Adrenal gland (tissue), 12 donors: ENCODE measurements around the gene RGS2. TPM values are rescaled to one million over a fixed set of nuclear protein-coding genes. Genes with fewer than 3 reads are reported as not detected.

Source experiments
- DNase-seq, 7 donors: peaks; one replicate each; pipeline ENCODE4 v3.0.0-alpha.2; 2019 to 2020
- H3K27ac ChIP-seq, 5 donors: fragments of 200-600 bp; sonication (generic) in 4 of 5; 1 replicate in 3 of 5; 2 replicates in 2 of 5; pipeline versions ENCODE4 v1.5.1 to v1.8.0; 2016 to 2020; ENCODE audit warnings: mild to moderate bottlenecking in 1 of 5
- H3K27me3 ChIP-seq: fragments of 200-600 bp; 2 replicates; pipeline ENCODE4 v1.8.0; 2021
- H3K36me3 ChIP-seq, 2 donors: fragments of 200-600 bp; replicated peaks in 1 of 2; 1 replicate in 1 of 2; 2 replicates in 1 of 2; pipeline versions ENCODE4 v1.5.1 to v1.8.0; 2018 to 2022
- H3K4me1 ChIP-seq, 2 donors: fragments of 200-600 bp; replicated peaks in 1 of 2; 1 replicate in 1 of 2; 2 replicates in 1 of 2; pipeline versions ENCODE4 v1.5.1 to v1.8.0; 2018 to 2021
- H3K4me3 ChIP-seq, 4 donors: fragments of 200-600 bp; sonication (generic) in 3 of 4; one replicate each; pipeline ENCODE4 v1.5.1; 2016 to 2018
- H3K9me3 ChIP-seq, 3 donors: fragments of 200-600 bp; sonication (generic) in 1 of 3; replicated peaks in 1 of 3; 1 replicate in 2 of 3; 2 replicates in 1 of 3; pipeline versions ENCODE4 v1.5.1 to v1.8.0; 2016 to 2021
- POLR2A ChIP-seq, 2 donors: fragments of 450-650 bp; IDR thresholded peaks; one replicate each; pipeline ENCODE4 v1.6.1; 2017; ENCODE audit warnings: antibody characterized with exemption in 2 of 2, mild to moderate bottlenecking in 2 of 2, moderate library complexity in 1 of 2
- WGBS, 4 donors: extraction: QIAGEN DNeasy Blood & Tissue Kit in 2 of 4; methylation state at CpG; one replicate each; pipeline versions ENCODE4 v1.1.5 to v1.1.7; 2013 to 2017; 5-methylcytosine and 5-hydroxymethylcytosine counted together
- intact Hi-C, 2 donors: fragments of 100-400 bp; cut with DNase I; formaldehyde crosslinking; loops; one replicate each; pipeline versions ENCODE4 v1.14.1 to v1.15.0; 2022 to 2023
- polyA plus RNA-seq, 3 donors: library from polyadenylated mRNA; stranded (reverse); fragments of 200-250 nt in 2 of 3; fragments of 350-450 nt in 1 of 3; fragmentation: Illumina TruSeq in 1 of 3; extraction: RNeasy Lipid Tissue Mini Kit (QIAGEN cat#74804) in 1 of 3; gene quantifications; one replicate each; pipeline ENCODE4 v1.2.3, GENCODE V29; 2013 to 2014
- total RNA-seq, 9 donors: library from RNA; depleted of rRNA in 4 of 9; stranded (reverse); fragments of >200 nt in 4 of 9; fragments of 120-200 nt in 1 of 9; fragmentation: NEBNext Ultra II Directional in 1 of 9; extraction: Animal tissue kit (Norgen Biotek cat#: 25700) in 1 of 9; gene quantifications; one replicate each; pipeline versions ENCODE4 v1.1.0 to v1.2.4, GENCODE V29; 2013 to 2023
- TF ChIP-seq, protein P1 (sequence below), 6 experiments: fragments of 450-650 bp in 4 of 6; fragments of 200-600 bp in 2 of 6; sonication (generic) in 1 of 6; IDR thresholded peaks; 1 replicate in 5 of 6; 2 replicates in 1 of 6; pipeline versions ENCODE4 v1.5.1 to v1.8.0; 2016 to 2021; ENCODE audit warnings: antibody characterized with exemption in 6 of 6, mild to moderate bottlenecking in 2 of 6, moderate library complexity in 1 of 6
- donor health status: healthy with polysubstance abuse.
- donor health status: Bipolar disorder and iron deficiency.
- donor health status: DM: yes; HTN: yes; CAD: no.
- donor health status: DM: no; HTN: no; CAD: no.
- donor health status: DM: no; HTN: no; CAD: no.
- donor health status: DM: yes; HTN: yes; CAD: no.

The RGS2 gene
- total and polyA plus RNA-seq, 12 donors, result 96.9 to 476 (median 162) TPM

GRCh38 chr1:192821296-192821695, 12.5 kb downstream of the RGS2 start:
- Histone ChIP-seq H3K4me1 (peaks cover 0 to 8% of the 10 kb centered on the region in 2 donors), H3K9me3 (no peaks in the 10 kb centered on the region), H3K36me3 (no peaks in the 10 kb centered on the region), H3K4me3 (no peak overlapping the region), H3K27me3 (no peaks in the 10 kb centered on the region), H3K27ac (no peak overlapping the region)
- 85 to 93% (median 88%) methylated on average over 3 of the region's 3 CpGs for WGBS, 4 donors
- no peak for DNase-seq
- intact Hi-C loops, result no loop called here
- TF ChIP-seq POLR2A (IDR thresholded peaks at IDR 0.05), result no peak
- TF ChIP-seq, protein P1, sequence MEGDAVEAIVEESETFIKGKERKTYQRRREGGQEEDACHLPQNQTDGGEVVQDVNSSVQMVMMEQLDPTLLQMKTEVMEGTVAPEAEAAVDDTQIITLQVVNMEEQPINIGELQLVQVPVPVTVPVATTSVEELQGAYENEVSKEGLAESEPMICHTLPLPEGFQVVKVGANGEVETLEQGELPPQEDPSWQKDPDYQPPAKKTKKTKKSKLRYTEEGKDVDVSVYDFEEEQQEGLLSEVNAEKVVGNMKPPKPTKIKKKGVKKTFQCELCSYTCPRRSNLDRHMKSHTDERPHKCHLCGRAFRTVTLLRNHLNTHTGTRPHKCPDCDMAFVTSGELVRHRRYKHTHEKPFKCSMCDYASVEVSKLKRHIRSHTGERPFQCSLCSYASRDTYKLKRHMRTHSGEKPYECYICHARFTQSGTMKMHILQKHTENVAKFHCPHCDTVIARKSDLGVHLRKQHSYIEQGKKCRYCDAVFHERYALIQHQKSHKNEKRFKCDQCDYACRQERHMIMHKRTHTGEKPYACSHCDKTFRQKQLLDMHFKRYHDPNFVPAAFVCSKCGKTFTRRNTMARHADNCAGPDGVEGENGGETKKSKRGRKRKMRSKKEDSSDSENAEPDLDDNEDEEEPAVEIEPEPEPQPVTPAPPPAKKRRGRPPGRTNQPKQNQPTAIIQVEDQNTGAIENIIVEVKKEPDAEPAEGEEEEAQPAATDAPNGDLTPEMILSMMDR (IDR thresholded peaks at IDR 0.05), result no peak

- DNase-seq, result no peak
- Histone ChIP-seq H3K27me3 (no peaks in the 10 kb centered on the region), H3K9me3 (no peaks in the 10 kb centered on the region), H3K36me3 (no peaks in the 10 kb centered on the region), H3K4me3 (no peak overlapping the region), H3K27ac (no peak overlapping the region), H3K4me1 (peaks cover 11 to 16% of the 10 kb centered on the region in 2 donors)
- 0 to 73% (median 0%) methylated on average over 1 of the region's 1 CpG for WGBS, 4 donors
- intact Hi-C loops, result no loop called here
- TF ChIP-seq POLR2A (IDR thresholded peaks at IDR 0.05), result no peak
- TF ChIP-seq, protein P1 (IDR thresholded peaks at IDR 0.05), result no peak
These were observed 15.7 kb downstream of the RGS2 start for GRCh38 chr1:192824511-192824910.

DNA sequence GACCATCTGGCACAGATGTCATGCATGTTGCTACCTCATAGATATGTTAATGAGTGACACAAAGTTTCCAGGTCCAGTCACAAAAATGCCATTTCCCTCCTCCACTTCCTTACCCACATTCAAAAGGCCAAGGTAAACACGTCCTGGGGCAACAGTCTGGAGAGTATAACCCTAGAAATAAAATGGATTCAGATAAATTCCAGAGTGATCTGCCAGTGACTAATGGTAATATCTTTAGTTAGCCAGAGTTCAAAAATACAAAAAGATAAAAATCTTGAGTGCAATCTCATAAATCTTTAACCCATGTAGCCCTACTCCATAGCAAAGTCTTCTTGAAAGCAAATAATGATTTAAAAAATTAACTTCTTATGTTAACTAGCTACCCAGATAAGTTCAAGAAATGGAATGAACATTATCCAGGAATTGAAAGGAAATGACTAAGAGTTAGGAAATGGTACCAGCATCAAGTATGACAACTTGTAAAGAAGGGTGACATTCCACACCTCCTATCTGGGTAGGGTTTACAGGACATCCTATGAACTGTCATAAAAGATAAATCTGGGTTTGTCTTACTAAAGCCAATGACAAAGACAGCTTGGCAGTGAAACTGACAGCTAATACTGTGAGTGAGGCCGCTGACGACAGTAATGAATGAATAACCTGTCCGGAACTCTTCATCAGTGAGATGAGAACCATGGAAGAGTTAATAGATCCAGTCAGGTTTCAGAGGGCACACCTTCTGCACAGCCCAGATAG, 18.1 kb downstream of the RGS2 start:
- Histone ChIP-seq H3K27ac (peak overlapping the region in 1 of 5 donors; percentile 5), H3K4me3 (no peak overlapping the region), H3K4me1 (peaks cover 11 to 16% of the 10 kb centered on the region in 2 donors), H3K9me3 (no peaks in the 10 kb centered on the region), H3K27me3 (no peaks in the 10 kb centered on the region), H3K36me3 (no peaks in the 10 kb centered on the region)
- peak in 2 of 7 donors; percentile 23 to 53 for DNase-seq
- TF ChIP-seq POLR2A (IDR thresholded peaks at IDR 0.05), result no peak
- TF ChIP-seq, protein P1 (IDR thresholded peaks at IDR 0.05), result no peak
- 44 to 60% (median 52%) methylated on average over 4 of the region's 4 CpGs for WGBS, 4 donors
- intact Hi-C loops, result no loop called here

- H3K27ac ChIP-seq, result no peak overlapping the region
- intact Hi-C loops, result no loop called here
- 65 to 72% (median 69%) methylated on average over 5 to 6 of the region's 6 CpGs for WGBS, 4 donors
These were observed 21.9 kb downstream of the RGS2 start for GRCh38 chr1:192830595-192831246.

More at GRCh38 chr1:192830595-192831246, 21.9 kb downstream of the RGS2 start:
- H3K9me3 ChIP-seq, result no peaks in the 10 kb centered on the region
- no peak overlapping the region for H3K4me3 ChIP-seq
- H3K36me3 ChIP-seq, result no peaks in the 10 kb centered on the region
- peaks cover 19 to 35% of the 10 kb centered on the region in 2 donors for H3K4me1 ChIP-seq
- no peaks in the 10 kb centered on the region for H3K27me3 ChIP-seq
- TF ChIP-seq, protein P1 (IDR thresholded peaks at IDR 0.05), result no peak
- TF ChIP-seq POLR2A (IDR thresholded peaks at IDR 0.05), result no peak
- DNase-seq, result no peak
